Measurements from ENCODE around the gene PANX1.

Gene PANX1

GRCh38 chr11:94196363-94196762 lies 67.7 kb downstream of the PANX1 start:
- Histone ChIP-seq H3K79me2 (ENCODE audit: low read length) (no peaks in the 10 kb centered on the region), H3K36me3 (replicated peaks; ENCODE audit: low read depth, low read length) (no peaks in the 10 kb centered on the region), H3K4me1 (ENCODE audit: low read length) (no peaks in the 10 kb centered on the region), H2AFZ (ENCODE audit: low read depth, low read length) (no peak overlapping the region), H3K27me3 (ENCODE audit: low read depth, low read length) (no peaks in the 10 kb centered on the region), H3K9ac (ENCODE audit: low read length) (no peak overlapping the region), H3K4me2 (ENCODE audit: low read length) (no peak overlapping the region), H3K4me3 (ENCODE audit: low read length) (no peak overlapping the region), H4K20me1 (ENCODE audit: insufficient read depth, low read length) (no peaks in the 10 kb centered on the region), H3K9me3 (ENCODE audit: insufficient read depth, low read length) (no peaks in the 10 kb centered on the region), H3K27ac (ENCODE audit: low read length) (no peak overlapping the region)
- TF ChIP-seq EZH2phosphoT487 (IDR thresholded peaks at IDR 0.05; ENCODE audit: low read depth), result no peak
- no peak for TF ChIP-seq CTCF (IDR thresholded peaks at IDR 0.05; ENCODE audit: low read depth, low read length)

- Histone ChIP-seq H3K79me2 (ENCODE audit: low read length) (no peaks in the 10 kb centered on the region), H4K20me1 (ENCODE audit: insufficient read depth, low read length) (no peaks in the 10 kb centered on the region), H3K4me3 (ENCODE audit: low read length) (no peak overlapping the region), H3K4me1 (ENCODE audit: low read length) (no peaks in the 10 kb centered on the region), H3K9ac (ENCODE audit: low read length) (no peak overlapping the region), H2AFZ (ENCODE audit: low read depth, low read length) (no peak overlapping the region), H3K36me3 (replicated peaks; ENCODE audit: low read depth, low read length) (no peaks in the 10 kb centered on the region), H3K27ac (ENCODE audit: low read length) (no peak overlapping the region), H3K4me2 (ENCODE audit: low read length) (no peak overlapping the region), H3K9me3 (ENCODE audit: insufficient read depth, low read length) (no peaks in the 10 kb centered on the region), H3K27me3 (ENCODE audit: low read depth, low read length) (no peaks in the 10 kb centered on the region)
- TF ChIP-seq EZH2phosphoT487 (IDR thresholded peaks at IDR 0.05; ENCODE audit: low read depth) (no peak), CTCF (IDR thresholded peaks at IDR 0.05; ENCODE audit: low read depth, low read length) (no peak)
Measured at GRCh38 chr11:94198718-94199117, 70.1 kb downstream of the PANX1 start.

- no peaks in the 10 kb centered on the region for H3K4me1 ChIP-seq (ENCODE audit: low read length)
- H3K79me2 ChIP-seq (ENCODE audit: low read length), result no peaks in the 10 kb centered on the region
- H3K9me3 ChIP-seq (ENCODE audit: insufficient read depth, low read length), result no peaks in the 10 kb centered on the region
- no peak for TF ChIP-seq EZH2phosphoT487 (IDR thresholded peaks at IDR 0.05; ENCODE audit: low read depth)
- no peak for TF ChIP-seq CTCF (IDR thresholded peaks at IDR 0.05; ENCODE audit: low read depth, low read length)
- no peak overlapping the region for H3K27ac ChIP-seq (ENCODE audit: low read length)
- H3K36me3 ChIP-seq (replicated peaks; ENCODE audit: low read depth, low read length), result no peaks in the 10 kb centered on the region
- H4K20me1 ChIP-seq (ENCODE audit: insufficient read depth, low read length), result no peaks in the 10 kb centered on the region
- no peak overlapping the region for H3K4me2 ChIP-seq (ENCODE audit: low read length)
- no peak overlapping the region for H2AFZ ChIP-seq (ENCODE audit: low read depth, low read length)
- no peak overlapping the region for H3K9ac ChIP-seq (ENCODE audit: low read length)
- H3K4me3 ChIP-seq (ENCODE audit: low read length), result no peak overlapping the region
- H3K27me3 ChIP-seq (ENCODE audit: low read depth, low read length), result no peaks in the 10 kb centered on the region
Measured at GRCh38 chr11:94199136-94200130, 70.8 kb downstream of the PANX1 start.

DNA sequence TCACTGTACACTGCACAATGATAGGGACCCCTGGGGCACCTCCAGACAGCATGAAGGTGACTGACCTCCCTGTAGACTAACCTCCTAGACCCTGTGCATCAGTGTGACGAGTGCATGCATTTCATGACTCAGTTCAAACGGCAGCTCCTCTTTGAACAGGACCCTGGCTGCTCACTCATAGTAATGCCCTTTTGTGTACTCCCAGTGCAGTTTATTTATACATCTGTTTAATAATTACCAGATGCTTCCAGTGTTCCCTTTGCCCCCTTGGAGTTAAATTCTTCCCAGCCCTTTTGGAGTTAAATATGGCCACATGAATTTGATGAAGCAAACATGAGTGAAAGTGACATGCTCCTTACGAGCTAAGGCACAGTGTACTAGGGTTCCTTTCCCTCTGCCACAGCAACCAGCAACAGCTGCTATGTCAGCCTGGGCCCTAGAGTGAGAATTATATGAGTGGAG lies 72.4 kb downstream of the PANX1 start:
- H3K79me2 ChIP-seq (ENCODE audit: low read length), result no peaks in the 10 kb centered on the region
- H4K20me1 ChIP-seq (ENCODE audit: insufficient read depth, low read length), result no peaks in the 10 kb centered on the region
- H3K4me1 ChIP-seq (ENCODE audit: low read length), result no peaks in the 10 kb centered on the region
- no peaks in the 10 kb centered on the region for H3K27me3 ChIP-seq (ENCODE audit: low read depth, low read length)
- no peak overlapping the region for H2AFZ ChIP-seq (ENCODE audit: low read depth, low read length)
- H3K9me3 ChIP-seq (ENCODE audit: insufficient read depth, low read length), result no peaks in the 10 kb centered on the region
- no peak overlapping the region for H3K9ac ChIP-seq (ENCODE audit: low read length)
- no peak overlapping the region for H3K27ac ChIP-seq (ENCODE audit: low read length)
- H3K4me3 ChIP-seq (ENCODE audit: low read length), result no peak overlapping the region
- H3K36me3 ChIP-seq (replicated peaks; ENCODE audit: low read depth, low read length), result no peaks in the 10 kb centered on the region
- H3K4me2 ChIP-seq (ENCODE audit: low read length), result no peak overlapping the region
- no peak for TF ChIP-seq CTCF (IDR thresholded peaks at IDR 0.05; ENCODE audit: low read depth, low read length)
- no peak for TF ChIP-seq EZH2phosphoT487 (IDR thresholded peaks at IDR 0.05; ENCODE audit: low read depth)
